Measurements from ENCODE around the gene GSKIP. TPM values are rescaled to one million over a fixed set of nuclear protein-coding genes. Genes with fewer than 3 reads are reported as not detected.

Gene GSKIP
- total RNA-seq, 1 experiment from 2014 or later, result 31.8 TPM

GRCh38 chr14:96405677-96406076 is 42.4 kb downstream of the GSKIP start:
- DNase-seq (ENCODE audit: low read depth, low spot score), result no peak
- in situ Hi-C loops (cut with HindIII; ENCODE audit: low pct_unique_long_range_greater_than_20kb, low sequenced_read_pairs), result loop anchor here (25.0 kb wide), 1 partner anchor 93 kb away; no protein-coding TSS in a partner anchor

- in situ Hi-C loops (cut with HindIII; ENCODE audit: low pct_unique_long_range_greater_than_20kb, low sequenced_read_pairs), result loop anchor here (25.0 kb wide), 1 partner anchor 96 kb away; no protein-coding TSS in a partner anchor
- no peak for DNase-seq (ENCODE audit: low read depth, low spot score)
Observed at GRCh38 chr14:96407935-96408570, 44.7 kb downstream of the GSKIP start.

GRCh38 chr14:96408608-96409007 is 45.3 kb downstream of the GSKIP start:
- in situ Hi-C loops (cut with HindIII; ENCODE audit: low pct_unique_long_range_greater_than_20kb, low sequenced_read_pairs), result loop anchor here (25.0 kb wide), 1 partner anchor 96 kb away; no protein-coding TSS in a partner anchor
- no peak for DNase-seq (ENCODE audit: low read depth, low spot score)

- DNase-seq (ENCODE audit: low read depth, low spot score), result no peak
- in situ Hi-C loops (cut with HindIII; ENCODE audit: low pct_unique_long_range_greater_than_20kb, low sequenced_read_pairs), result loop anchor here (25.0 kb wide), 1 partner anchor 97 kb away; no protein-coding TSS in a partner anchor
Observed at GRCh38 chr14:96409701-96410100, 46.4 kb downstream of the GSKIP start.

- DNase-seq (ENCODE audit: low read depth, low spot score), result no peak
- in situ Hi-C loops (cut with HindIII; ENCODE audit: low pct_unique_long_range_greater_than_20kb, low sequenced_read_pairs), result loop anchor here (25.0 kb wide), 1 partner anchor 98 kb away; no protein-coding TSS in a partner anchor
Observed at GRCh38 chr14:96410119-96410518, 46.8 kb downstream of the GSKIP start.

- in situ Hi-C loops (cut with HindIII; ENCODE audit: low pct_unique_long_range_greater_than_20kb, low sequenced_read_pairs), result loop anchor here (25.0 kb wide), 1 partner anchor 101 kb away; no protein-coding TSS in a partner anchor
- DNase-seq (ENCODE audit: low read depth, low spot score), result no peak
Observed at GRCh38 chr14:96413526-96413925, 50.2 kb downstream of the GSKIP start.

- no peak for DNase-seq (ENCODE audit: low read depth, low spot score)
- in situ Hi-C loops (cut with HindIII; ENCODE audit: low pct_unique_long_range_greater_than_20kb, low sequenced_read_pairs), result loop anchor here (25.0 kb wide), 1 partner anchor 103 kb away; no protein-coding TSS in a partner anchor
Observed at GRCh38 chr14:96415559-96415958, 52.2 kb downstream of the GSKIP start.

GRCh38 chr14:96416292-96416691 is 53.0 kb downstream of the GSKIP start:
- DNase-seq (ENCODE audit: low read depth, low spot score), result no peak
- in situ Hi-C loops (cut with HindIII; ENCODE audit: low pct_unique_long_range_greater_than_20kb, low sequenced_read_pairs), result loop anchor here (25.0 kb wide), 1 partner anchor 104 kb away; no protein-coding TSS in a partner anchor

GRCh38 chr14:96417254-96417653 is 53.9 kb downstream of the GSKIP start:
- in situ Hi-C loops (cut with HindIII; ENCODE audit: low pct_unique_long_range_greater_than_20kb, low sequenced_read_pairs), result loop anchor here (25.0 kb wide), 1 partner anchor 105 kb away; no protein-coding TSS in a partner anchor
- DNase-seq (ENCODE audit: low read depth, low spot score), result no peak

- in situ Hi-C loops (cut with HindIII; ENCODE audit: low pct_unique_long_range_greater_than_20kb, low sequenced_read_pairs), result loop anchor here (25.0 kb wide), 1 partner anchor 106 kb away; no protein-coding TSS in a partner anchor
Observed at GRCh38 chr14:96418075-96418474, 54.7 kb downstream of the GSKIP start.

GRCh38 chr14:96421236-96421635 is 57.9 kb downstream of the GSKIP start:
- no peak for DNase-seq (ENCODE audit: low read depth, low spot score)
- in situ Hi-C loops (cut with HindIII; ENCODE audit: low pct_unique_long_range_greater_than_20kb, low sequenced_read_pairs), result loop anchor here (25.0 kb wide), 1 partner anchor 109 kb away; no protein-coding TSS in a partner anchor

More at GRCh38 chr14:96418075-96418474, 54.7 kb downstream of the GSKIP start:
- no peak for DNase-seq (ENCODE audit: low read depth, low spot score)

GRCh38 chr14:96422992-96423391 is 59.7 kb downstream of the GSKIP start:
- in situ Hi-C loops (cut with HindIII; ENCODE audit: low pct_unique_long_range_greater_than_20kb, low sequenced_read_pairs), result loop anchor here (25.0 kb wide), 1 partner anchor 111 kb away; no protein-coding TSS in a partner anchor
- DNase-seq (ENCODE audit: low read depth, low spot score), result no peak

GRCh38 chr14:96423446-96424108 is 60.3 kb downstream of the GSKIP start:
- no peak for DNase-seq (ENCODE audit: low read depth, low spot score)
- in situ Hi-C loops (cut with HindIII; ENCODE audit: low pct_unique_long_range_greater_than_20kb, low sequenced_read_pairs), result loop anchor here (25.0 kb wide), 1 partner anchor 111 kb away; no protein-coding TSS in a partner anchor

- in situ Hi-C loops (cut with HindIII; ENCODE audit: low pct_unique_long_range_greater_than_20kb, low sequenced_read_pairs), result loop anchor here (25.0 kb wide), 1 partner anchor 112 kb away; no protein-coding TSS in a partner anchor
Observed at GRCh38 chr14:96424109-96424989, 61.0 kb downstream of the GSKIP start.

GRCh38 chr14:96434040-96434439 is 70.7 kb downstream of the GSKIP start:
- in situ Hi-C loops (cut with HindIII; ENCODE audit: low pct_unique_long_range_greater_than_20kb, low sequenced_read_pairs), result no loop called here
- DNase-seq (ENCODE audit: low read depth, low spot score), result no peak

More at GRCh38 chr14:96424109-96424989, 61.0 kb downstream of the GSKIP start:
- DNase-seq (ENCODE audit: low read depth, low spot score), result peak; percentile 85
